IMR-90 (cell line): ENCODE results near the gene RMDN2. TPM values are rescaled to one million over a fixed set of nuclear protein-coding genes. Genes with fewer than 3 reads are reported as not detected.

Experiments
- ATAC-seq: fragments of 200-7000 bp; cut with Tn5 transposase; 2 replicates; pipeline ENCODE4 v1.9.1; 2020; ENCODE audit warnings: low read depth, mild to moderate bottlenecking, moderate library complexity
- BruUV-seq: library from RNA; stranded (reverse); fragments of 400-500 nt; replicated peaks from 2 replicates; lab custom pipeline; 2021; lab: Mats Ljungman, UMichigan
- CTCF ChIA-PET: fragments of 300-600 bp; formaldehyde crosslinking; extraction: SDS; loops from one replicate; lab custom pipeline; 2021; ENCODE audit warnings: antibody characterized with exemption; lab: Yijun Ruan, JAX
- POLR2A ChIA-PET: fragments of 300-600 bp; sonication (Branson Sonifier 250); formaldehyde crosslinking; loops from one replicate; lab custom pipeline; 2022; ENCODE audit warnings: antibody characterized with exemption; ENCODE audit not compliant: unreplicated experiment; lab: Charles Lee
- DNase-seq: peaks from one replicate; pipeline ENCODE4 v3.0.0; 2013
- H2AFZ ChIP-seq: replicated peaks from 2 replicates; pipeline ENCODE3; 2013; ENCODE audit warnings: low read length, mild to moderate bottlenecking; ENCODE audit not compliant: poor library complexity
- H2AK5ac ChIP-seq: 2 replicates; pipeline ENCODE4 v1.6.1; 2013; ENCODE audit warnings: low read depth, low read length, inconsistent platforms
- H2AK9ac ChIP-seq: replicated peaks from 2 replicates; pipeline ENCODE3; 2013; ENCODE audit warnings: mild to moderate bottlenecking, low read depth, low read length, moderate library complexity; ENCODE audit not compliant: poor library complexity
- H2BK120ac ChIP-seq: 2 replicates; pipeline ENCODE4 v1.6.1; 2013; ENCODE audit warnings: low read depth, low read length, inconsistent platforms
- H2BK15ac ChIP-seq: 3 replicates; pipeline ENCODE4 v1.6.1; 2013; ENCODE audit warnings: low read depth, low read length, inconsistent platforms
- H2BK20ac ChIP-seq: 2 replicates; pipeline ENCODE4 v1.6.1; 2013; ENCODE audit warnings: low read depth, mild to moderate bottlenecking, inconsistent platforms, low read length, moderate library complexity
- H2BK5ac ChIP-seq: 2 replicates; pipeline ENCODE4 v1.6.1; 2013; ENCODE audit warnings: mild to moderate bottlenecking, low read depth, low read length, inconsistent platforms; ENCODE audit not compliant: poor library complexity, severe bottlenecking
- H3K14ac ChIP-seq: replicated peaks from 2 replicates; pipeline ENCODE4 v1.6.1; 2013; ENCODE audit warnings: low read depth, low read length, inconsistent platforms
- H3K18ac ChIP-seq: 2 replicates; pipeline ENCODE4 v1.6.1; 2013; ENCODE audit warnings: low read depth, low read length, control low read depth
- H3K23ac ChIP-seq: 2 replicates; pipeline ENCODE4 v1.6.1; 2013; ENCODE audit warnings: low read depth, low read length, inconsistent platforms
- H3K27ac ChIP-seq: 2 replicates; pipeline ENCODE4 v1.5.1; 2013; ENCODE audit warnings: mild to moderate bottlenecking, control low read depth, low read length; ENCODE audit not compliant: insufficient read depth
- H3K27me3 ChIP-seq: 2 replicates; pipeline ENCODE4 v1.6.1; 2013; ENCODE audit warnings: low read length; ENCODE audit not compliant: control insufficient read depth, insufficient read depth
- H3K36me3 ChIP-seq: 2 replicates; pipeline ENCODE4 v1.6.1; 2013; ENCODE audit warnings: low read length, mixed read lengths; ENCODE audit not compliant: control insufficient read depth, insufficient read depth
- H3K4ac ChIP-seq: 2 replicates; pipeline ENCODE4 v1.6.1; 2013; ENCODE audit warnings: low read depth, low read length, inconsistent platforms
- H3K4me1 ChIP-seq: 2 replicates; pipeline ENCODE4 v1.6.1; 2013; ENCODE audit warnings: low read length, mixed read lengths; ENCODE audit not compliant: control insufficient read depth, insufficient read depth
- H3K4me2 ChIP-seq: 2 replicates; pipeline ENCODE4 v1.6.1; 2013; ENCODE audit warnings: low read depth, mild to moderate bottlenecking, control low read depth, low read length, moderate library complexity
- H3K4me3 ChIP-seq: 2 replicates; pipeline ENCODE4 v1.5.1; 2013; ENCODE audit warnings: low read depth, mild to moderate bottlenecking, control low read depth, low read length, moderate library complexity; ENCODE audit not compliant: insufficient read depth
- H3K56ac ChIP-seq: 2 replicates; pipeline ENCODE4 v1.6.1; 2013; ENCODE audit warnings: low read length, inconsistent platforms; ENCODE audit not compliant: insufficient read depth; ENCODE audit errors: extremely low read depth
- H3K79me1 ChIP-seq, 2 experiments: 2 replicates each; pipeline ENCODE4 v1.6.1; 2013; ENCODE audit warnings: low read length in 2 of 2, inconsistent platforms in 1 of 2, low read depth in 1 of 2
- H3K9ac ChIP-seq: 2 replicates; pipeline ENCODE4 v1.6.1; 2013; ENCODE audit warnings: low read depth, low read length, control low read depth
- H3K9me1 ChIP-seq: 2 replicates; pipeline ENCODE4 v1.6.1; 2013; ENCODE audit warnings: low read length, inconsistent platforms; ENCODE audit not compliant: insufficient read depth
- H3K9me3 ChIP-seq: 2 replicates; pipeline ENCODE4 v1.6.1; 2013; ENCODE audit warnings: low read length; ENCODE audit not compliant: control insufficient read depth, insufficient read depth
- H4K20me1 ChIP-seq: 2 replicates; pipeline ENCODE4 v1.6.1; 2013; ENCODE audit warnings: low read length, inconsistent platforms; ENCODE audit not compliant: insufficient read depth
- H4K5ac ChIP-seq: 2 replicates; pipeline ENCODE4 v1.6.1; 2013; ENCODE audit warnings: mild to moderate bottlenecking, low read depth, low read length, control low read depth
- H4K8ac ChIP-seq, 2 experiments: 2 replicates each; pipeline ENCODE4 v1.6.1; 2013; ENCODE audit warnings: low read depth in 2 of 2, low read length in 2 of 2, control low read depth in 1 of 2, inconsistent platforms in 1 of 2
- H4K91ac ChIP-seq: 2 replicates; pipeline ENCODE4 v1.6.1; 2013; ENCODE audit warnings: low read depth, low read length, inconsistent platforms; ENCODE audit not compliant: insufficient read depth
- BHLHE40 ChIP-seq: fragments of 150-350 bp; IDR thresholded peaks from 2 replicates; pipeline ENCODE4 v1.6.1; 2016; ENCODE audit warnings: mild to moderate bottlenecking, low read depth, low read length
- CEBPB ChIP-seq: IDR thresholded peaks from 2 replicates; pipeline ENCODE4 v1.6.1; 2012; ENCODE audit warnings: low read depth, low read length, improper control_type of control experiment
- CHD1 ChIP-seq: IDR thresholded peaks from 2 replicates; pipeline ENCODE4 v1.6.1; 2012; ENCODE audit warnings: low read depth, low read length, improper control_type of control experiment
- FOS ChIP-seq: fragments of 150-350 bp; IDR thresholded peaks from 2 replicates; pipeline ENCODE4 v1.6.1; 2016; ENCODE audit warnings: low read depth, low read length
- MAFK ChIP-seq: IDR thresholded peaks from 2 replicates; pipeline ENCODE4 v1.6.1; 2012; ENCODE audit warnings: low read depth, low read length, improper control_type of control experiment
- MAZ ChIP-seq: IDR thresholded peaks from 2 replicates; pipeline ENCODE4 v1.6.1; 2012; ENCODE audit warnings: low read depth, mild to moderate bottlenecking, low read length, improper control_type of control experiment, moderate library complexity, borderline replicate concordance
- MXI1 ChIP-seq: IDR thresholded peaks from 2 replicates; pipeline ENCODE4 v1.6.1; 2012; ENCODE audit warnings: low read depth, mild to moderate bottlenecking, low read length, moderate library complexity, borderline replicate concordance
- NFE2L2 ChIP-seq: fragments of 150-350 bp; IDR thresholded peaks from 2 replicates; pipeline ENCODE4 v1.6.1; 2016; ENCODE audit warnings: low read depth, mild to moderate bottlenecking, low read length
- POLR2A ChIP-seq: IDR thresholded peaks from 2 replicates; pipeline ENCODE4 v1.6.1; 2012; ENCODE audit warnings: mild to moderate bottlenecking, low read depth, low read length
- RAD21 ChIP-seq: IDR thresholded peaks from 2 replicates; pipeline ENCODE4 v1.6.1; 2012; ENCODE audit warnings: low read length, improper control_type of control experiment
- RCOR1 ChIP-seq: IDR thresholded peaks from 2 replicates; pipeline ENCODE4 v1.6.1; 2012; ENCODE audit warnings: mild to moderate bottlenecking, low read length, improper control_type of control experiment; ENCODE audit not compliant: insufficient replicate concordance
- RFX5 ChIP-seq: IDR thresholded peaks from 2 replicates; pipeline ENCODE4 v1.8.0; 2012; ENCODE audit warnings: low read depth, mild to moderate bottlenecking, low read length, moderate library complexity
- SMC3 ChIP-seq: fragments of 150-350 bp; IDR thresholded peaks from 2 replicates; pipeline ENCODE4 v1.6.1; 2016; ENCODE audit warnings: low read depth, mild to moderate bottlenecking, antibody characterized with exemption, low read length, moderate library complexity
- WGBS, 2 experiments: methylation state at CpG; one replicate each; pipeline versions ENCODE4 v1.1.5 to v1.1.7; 2013; ENCODE audit warnings: missing lambda C conversion rate in 2 of 2; ENCODE audit not compliant: insufficient read length in 1 of 2; ENCODE audit errors: extremely low coverage in 2 of 2; 5-methylcytosine and 5-hydroxymethylcytosine counted together
- dilution Hi-C: fragments of 300-500 bp; cut with HindIII; formaldehyde crosslinking; loops from one replicate; pipeline ENCODE4 v1.14.3; 2018; ENCODE audit warnings: low sequenced_read_pairs; ENCODE audit not compliant: unreplicated experiment
- in situ Hi-C: fragments of 300-500 bp; cut with MboI; formaldehyde crosslinking; loops from 3 replicates; pipeline ENCODE4 v1.14.3; 2019; ENCODE audit warnings: low sequenced_read_pairs, inconsistent platforms, mixed read lengths
- intact Hi-C: fragments of 100-400 bp; cut with micrococcal nuclease; formaldehyde crosslinking; loops from 2 replicates; pipeline ENCODE4 v1.10.0; 2022
- polyA plus RNA-seq, 3 experiments: library from polyadenylated mRNA; depleted of rRNA; stranded (reverse); fragments of >200 nt; gene quantifications; 2 replicates each; pipeline ENCODE4 v1.2.3, GENCODE V29; 2012; ENCODE audit warnings: low replicate concordance in 1 of 3
- total RNA-seq: library from RNA; depleted of rRNA; stranded (reverse); fragments of >200 nt; gene quantifications from 2 replicates; pipeline ENCODE4 v1.2.3, GENCODE V29; 2012
- TF ChIP-seq, protein P1 (sequence below): conservative IDR thresholded peaks from 2 replicates; pipeline ENCODE4 v1.5.1; 2012; ENCODE audit warnings: mild to moderate bottlenecking, low read depth, low read length, improper control_type of control experiment
- TF ChIP-seq, protein P2 (sequence below): fragments of 150-350 bp; IDR thresholded peaks from 2 replicates; pipeline ENCODE4 v1.6.1; 2017; ENCODE audit warnings: mild to moderate bottlenecking, antibody characterized with exemption, low read length, low read depth
- TF ChIP-seq, protein P3 (sequence below): fragments of 150-350 bp; IDR thresholded peaks from 2 replicates; pipeline ENCODE4 v1.6.1; 2016; ENCODE audit warnings: low read depth, mild to moderate bottlenecking, low read length, moderate library complexity, borderline replicate concordance

RMDN2 gene
- total and polyA plus RNA-seq, 2 of the 4 experiments (the other 2 are of a cell fraction), result 2.3 to 3.0 TPM

DNA sequence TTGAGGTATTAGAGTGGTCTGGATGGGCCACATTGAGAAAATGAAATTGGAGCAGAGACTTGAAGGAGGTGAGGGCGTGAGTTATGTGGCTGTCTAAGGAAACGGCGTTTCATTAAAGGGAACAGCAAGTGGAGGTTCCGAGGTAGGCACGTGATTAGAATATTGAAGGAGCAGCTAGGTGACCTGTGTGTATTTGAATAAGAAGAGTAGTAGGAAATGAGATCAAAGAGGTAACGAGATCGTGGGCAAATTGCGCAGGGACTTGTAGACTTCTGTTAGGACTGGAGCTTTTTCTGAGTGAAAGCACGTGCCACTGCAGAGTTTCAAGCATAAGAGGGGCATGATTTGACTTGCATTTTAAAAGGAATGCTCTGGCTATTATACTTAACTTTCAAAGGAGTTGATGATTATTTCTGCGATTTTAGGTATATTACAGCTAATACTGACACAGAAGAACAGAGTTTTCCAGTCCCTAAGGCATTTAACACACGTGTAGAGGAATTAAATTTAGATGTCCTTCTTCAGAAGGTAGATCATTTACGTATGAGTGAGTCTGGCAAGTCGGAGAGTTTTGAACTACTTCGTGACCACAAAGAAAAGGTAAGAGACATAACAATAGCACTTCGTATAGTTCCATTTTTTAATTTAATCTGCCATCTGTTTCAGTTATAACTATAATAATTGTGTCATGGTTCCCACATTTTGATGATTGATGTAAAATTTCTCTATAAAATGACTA lies 48.7 kb downstream of the RMDN2 start:
- no peak overlapping the region for H2BK120ac ChIP-seq

More for the DNA sequence above, 48.7 kb downstream of the RMDN2 start:
- Histone ChIP-seq H2BK20ac (no peak overlapping the region), H4K8ac (no peak overlapping the region), H3K14ac (no peak overlapping the region), H2BK15ac (no peak overlapping the region), H3K9ac (no peak overlapping the region), H2AFZ (no peak overlapping the region), H4K20me1 (no peaks in the 10 kb centered on the region), H2AK5ac (no peak overlapping the region), H3K9me3 (no peaks in the 10 kb centered on the region), H3K27me3 (no peaks in the 10 kb centered on the region), H4K91ac (no peak overlapping the region), H3K4ac (no peak overlapping the region), H3K27ac (no peak overlapping the region), H3K4me2 (no peak overlapping the region), H3K9me1 (no peaks in the 10 kb centered on the region), H3K4me1 (no peaks in the 10 kb centered on the region), H4K5ac (no peak overlapping the region), H2AK9ac (no peak overlapping the region), H3K79me1 (no peaks in the 10 kb centered on the region), H3K18ac (no peak overlapping the region), H3K36me3 (no peaks in the 10 kb centered on the region), H3K23ac (no peak overlapping the region), H3K4me3 (no peak overlapping the region), H2BK5ac (no peak overlapping the region), H3K56ac (no peak overlapping the region)
- WGBS, 2 experiments, result 89% methylated on average over 5 of the region's 15 CpGs; no CpG with 5 or more reads in 1 of the 2 experiments
- in situ Hi-C loops (no loop called here), dilution Hi-C loops (no loop called here), intact Hi-C loops (no loop called here)
- DNase-seq, result no peak
- TF ChIP-seq, protein P1, sequence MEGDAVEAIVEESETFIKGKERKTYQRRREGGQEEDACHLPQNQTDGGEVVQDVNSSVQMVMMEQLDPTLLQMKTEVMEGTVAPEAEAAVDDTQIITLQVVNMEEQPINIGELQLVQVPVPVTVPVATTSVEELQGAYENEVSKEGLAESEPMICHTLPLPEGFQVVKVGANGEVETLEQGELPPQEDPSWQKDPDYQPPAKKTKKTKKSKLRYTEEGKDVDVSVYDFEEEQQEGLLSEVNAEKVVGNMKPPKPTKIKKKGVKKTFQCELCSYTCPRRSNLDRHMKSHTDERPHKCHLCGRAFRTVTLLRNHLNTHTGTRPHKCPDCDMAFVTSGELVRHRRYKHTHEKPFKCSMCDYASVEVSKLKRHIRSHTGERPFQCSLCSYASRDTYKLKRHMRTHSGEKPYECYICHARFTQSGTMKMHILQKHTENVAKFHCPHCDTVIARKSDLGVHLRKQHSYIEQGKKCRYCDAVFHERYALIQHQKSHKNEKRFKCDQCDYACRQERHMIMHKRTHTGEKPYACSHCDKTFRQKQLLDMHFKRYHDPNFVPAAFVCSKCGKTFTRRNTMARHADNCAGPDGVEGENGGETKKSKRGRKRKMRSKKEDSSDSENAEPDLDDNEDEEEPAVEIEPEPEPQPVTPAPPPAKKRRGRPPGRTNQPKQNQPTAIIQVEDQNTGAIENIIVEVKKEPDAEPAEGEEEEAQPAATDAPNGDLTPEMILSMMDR, result no peak
- TF ChIP-seq MAFK (no peak), MXI1 (no peak), FOS (no peak), MAZ (no peak), NFE2L2 (no peak), RAD21 (no peak), BHLHE40 (no peak), POLR2A (no peak), SMC3 (no peak), RCOR1 (no peak), CHD1 (no peak), RFX5 (no peak), CEBPB (no peak)
- TF ChIP-seq, protein P2, sequence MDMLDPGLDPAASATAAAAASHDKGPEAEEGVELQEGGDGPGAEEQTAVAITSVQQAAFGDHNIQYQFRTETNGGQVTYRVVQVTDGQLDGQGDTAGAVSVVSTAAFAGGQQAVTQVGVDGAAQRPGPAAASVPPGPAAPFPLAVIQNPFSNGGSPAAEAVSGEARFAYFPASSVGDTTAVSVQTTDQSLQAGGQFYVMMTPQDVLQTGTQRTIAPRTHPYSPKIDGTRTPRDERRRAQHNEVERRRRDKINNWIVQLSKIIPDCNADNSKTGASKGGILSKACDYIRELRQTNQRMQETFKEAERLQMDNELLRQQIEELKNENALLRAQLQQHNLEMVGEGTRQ, result no peak
- TF ChIP-seq, protein P3, sequence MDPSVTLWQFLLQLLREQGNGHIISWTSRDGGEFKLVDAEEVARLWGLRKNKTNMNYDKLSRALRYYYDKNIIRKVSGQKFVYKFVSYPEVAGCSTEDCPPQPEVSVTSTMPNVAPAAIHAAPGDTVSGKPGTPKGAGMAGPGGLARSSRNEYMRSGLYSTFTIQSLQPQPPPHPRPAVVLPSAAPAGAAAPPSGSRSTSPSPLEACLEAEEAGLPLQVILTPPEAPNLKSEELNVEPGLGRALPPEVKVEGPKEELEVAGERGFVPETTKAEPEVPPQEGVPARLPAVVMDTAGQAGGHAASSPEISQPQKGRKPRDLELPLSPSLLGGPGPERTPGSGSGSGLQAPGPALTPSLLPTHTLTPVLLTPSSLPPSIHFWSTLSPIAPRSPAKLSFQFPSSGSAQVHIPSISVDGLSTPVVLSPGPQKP, result no peak
- ATAC-seq, result no peak
- BruUV-seq, result no TSS peak
- ChIA-PET CTCF (interaction anchor here (0.6 kb wide), 1 partner anchor 103 kb away, joined by 3 read pairs; no protein-coding TSS in a partner anchor), POLR2A (no interaction called here)
